Natural killer cell (primary cell): ENCODE results near the gene BNC2. TPM values are rescaled to one million over a fixed set of nuclear protein-coding genes. Genes with fewer than 3 reads are reported as not detected.

Source experiments
- ATAC-seq, 3 donors: fragments of 150-1000 bp in 2 of 3; fragments of 200-7000 bp in 1 of 3; cut with Tn5 transposase; 1 replicate in 1 of 3; 2 replicates in 2 of 3; pipeline ENCODE4 v1.10.0; 2021; ENCODE audit warnings: mild to moderate bottlenecking in 2 of 3, moderate library complexity in 2 of 3
- DNase-seq, 2 donors: peaks; one replicate each; pipeline versions ENCODE4 v3.0.0 to v3.0.0-alpha.2; 2013 to 2021; ENCODE audit warnings: mixed read lengths in 1 of 2
- H3K27ac ChIP-seq: one replicate; pipeline ENCODE4 v1.5.1; 2013; ENCODE audit warnings: mild to moderate bottlenecking, low read length
- H3K27me3 ChIP-seq: one replicate; pipeline ENCODE4 v1.6.1; 2013; ENCODE audit warnings: low read length; ENCODE audit not compliant: control insufficient read depth, insufficient read depth
- H3K36me3 ChIP-seq: one replicate; pipeline ENCODE4 v1.6.1; 2013; ENCODE audit warnings: low read length; ENCODE audit not compliant: control insufficient read depth, insufficient read depth
- H3K4me1 ChIP-seq: one replicate; pipeline ENCODE4 v1.6.1; 2013; ENCODE audit warnings: low read length; ENCODE audit not compliant: control insufficient read depth, insufficient read depth
- H3K4me3 ChIP-seq: one replicate; pipeline ENCODE4 v1.5.1; 2013; ENCODE audit warnings: low read length
- H3K9me3 ChIP-seq: one replicate; pipeline ENCODE4 v1.6.1; 2013; ENCODE audit warnings: low read length; ENCODE audit not compliant: control insufficient read depth, insufficient read depth
- H3K27ac Mint-ChIP-seq, 2 donors: one replicate each; pipeline ENCODE4 v1.8.0; 2022; ENCODE audit warnings: mild to moderate bottlenecking in 2 of 2, mixed read lengths in 2 of 2, moderate library complexity in 1 of 2
- H3K27me3 Mint-ChIP-seq, 2 donors: one replicate each; pipeline ENCODE4 v1.8.0; 2022; ENCODE audit warnings: low read depth in 2 of 2, mixed read lengths in 2 of 2
- H3K36me3 Mint-ChIP-seq: one replicate; pipeline ENCODE4 v1.8.0; 2022; ENCODE audit warnings: mixed read lengths
- H3K4me1 Mint-ChIP-seq, 2 donors: one replicate each; pipeline ENCODE4 v1.8.0; 2022; ENCODE audit warnings: mixed read lengths in 2 of 2
- H3K4me3 Mint-ChIP-seq: one replicate; pipeline ENCODE4 v1.8.0; 2022; ENCODE audit warnings: mild to moderate bottlenecking, moderate library complexity, mixed read lengths
- H3K9me3 Mint-ChIP-seq, 2 donors: one replicate each; pipeline ENCODE4 v1.8.0; 2022; ENCODE audit warnings: mixed read lengths in 2 of 2
- WGBS: methylation state at CpG from one replicate; pipeline ENCODE4 v1.1.7; 2013; ENCODE audit warnings: missing lambda C conversion rate; ENCODE audit not compliant: insufficient coverage; 5-methylcytosine and 5-hydroxymethylcytosine counted together
- intact Hi-C: fragments of 100-400 bp; cut with micrococcal nuclease; formaldehyde crosslinking; loops from one replicate; pipeline ENCODE4 v1.14.2; 2022
- total RNA-seq, 4 donors: library from RNA; stranded (reverse); fragments of 120-200 nt in 1 of 4; gene quantifications; one replicate each; pipeline versions ENCODE4 v1.2.3 to v1.2.4, GENCODE V29; 2013 to 2022
- TF ChIP-seq, protein P1 (sequence below): fragments of 200-600 bp; IDR thresholded peaks from one replicate; pipeline ENCODE4 v1.8.0; 2022; ENCODE audit warnings: antibody characterized with exemption

The BNC2 gene
- total RNA-seq, 3 donors from 2014 or later (not counting 1 experiment from before 2014, with no cell fraction given), result 36.9 to 84.2 (median 66.5) TPM

DNA sequence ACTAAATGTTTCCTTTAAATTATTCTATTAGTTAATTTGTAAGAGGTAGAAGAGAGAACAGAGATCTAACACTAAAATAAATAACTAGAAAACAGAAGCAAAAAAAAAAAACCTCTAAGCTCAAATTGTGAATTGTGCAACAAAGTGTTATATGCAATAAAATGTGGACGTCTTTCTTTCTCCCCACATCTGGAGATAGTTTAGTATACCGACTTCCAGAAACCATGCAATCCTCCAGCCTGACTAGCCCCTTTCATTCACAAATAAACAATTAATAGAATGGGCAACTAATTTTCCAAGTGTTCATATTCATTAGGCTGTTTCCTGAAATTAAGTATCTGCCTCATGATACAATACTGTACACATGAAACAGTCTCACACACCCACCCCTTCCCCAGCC is 258.5 kb downstream of the BNC2 start:
- no peak for ATAC-seq

DNA sequence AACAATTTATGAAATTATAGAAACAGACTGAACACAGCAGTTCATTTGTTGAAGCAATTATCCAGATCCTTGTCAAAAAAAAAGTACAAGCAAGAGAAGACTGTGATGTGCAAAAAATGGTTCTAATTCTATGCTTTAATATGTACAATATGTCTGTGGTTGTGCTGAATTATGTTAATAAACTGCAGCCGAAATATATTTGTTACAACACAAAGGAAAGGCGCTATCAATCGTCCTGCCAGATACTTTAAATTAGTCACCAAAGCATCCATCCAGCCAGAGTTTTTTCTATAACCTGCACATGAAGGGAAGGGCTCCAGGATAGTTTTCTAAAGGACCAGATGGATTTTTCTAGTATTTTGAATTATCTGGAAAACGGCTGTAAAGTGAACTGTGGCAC is 259.5 kb downstream of the BNC2 start:
- Histone ChIP-seq H3K36me3 (no peaks in the 10 kb centered on the region), H3K4me1 (no peaks in the 10 kb centered on the region), H3K27ac (no peak overlapping the region), H3K9me3 (no peaks in the 10 kb centered on the region), H3K27me3 (no peaks in the 10 kb centered on the region), H3K4me3 (no peak overlapping the region)
- H3K9me3 Mint-ChIP-seq, result no peaks in the 10 kb centered on the region
- DNase-seq (no peak), ATAC-seq (no peak)
- H3K27me3 Mint-ChIP-seq, result no peaks in the 10 kb centered on the region
- 88% methylated on average over 3 of the region's 4 CpGs for WGBS
- TF ChIP-seq, protein P1, sequence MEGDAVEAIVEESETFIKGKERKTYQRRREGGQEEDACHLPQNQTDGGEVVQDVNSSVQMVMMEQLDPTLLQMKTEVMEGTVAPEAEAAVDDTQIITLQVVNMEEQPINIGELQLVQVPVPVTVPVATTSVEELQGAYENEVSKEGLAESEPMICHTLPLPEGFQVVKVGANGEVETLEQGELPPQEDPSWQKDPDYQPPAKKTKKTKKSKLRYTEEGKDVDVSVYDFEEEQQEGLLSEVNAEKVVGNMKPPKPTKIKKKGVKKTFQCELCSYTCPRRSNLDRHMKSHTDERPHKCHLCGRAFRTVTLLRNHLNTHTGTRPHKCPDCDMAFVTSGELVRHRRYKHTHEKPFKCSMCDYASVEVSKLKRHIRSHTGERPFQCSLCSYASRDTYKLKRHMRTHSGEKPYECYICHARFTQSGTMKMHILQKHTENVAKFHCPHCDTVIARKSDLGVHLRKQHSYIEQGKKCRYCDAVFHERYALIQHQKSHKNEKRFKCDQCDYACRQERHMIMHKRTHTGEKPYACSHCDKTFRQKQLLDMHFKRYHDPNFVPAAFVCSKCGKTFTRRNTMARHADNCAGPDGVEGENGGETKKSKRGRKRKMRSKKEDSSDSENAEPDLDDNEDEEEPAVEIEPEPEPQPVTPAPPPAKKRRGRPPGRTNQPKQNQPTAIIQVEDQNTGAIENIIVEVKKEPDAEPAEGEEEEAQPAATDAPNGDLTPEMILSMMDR, result no peak
- no peak overlapping the region for H3K27ac Mint-ChIP-seq
- no peaks in the 10 kb centered on the region for H3K36me3 Mint-ChIP-seq
- intact Hi-C loops, result no loop called here
- H3K4me1 Mint-ChIP-seq, result peaks cover 16 to 41% of the 10 kb centered on the region in 2 donors
- no peak overlapping the region for H3K4me3 Mint-ChIP-seq

More for the DNA sequence above, 258.5 kb downstream of the BNC2 start:
- Histone ChIP-seq H3K36me3 (no peaks in the 10 kb centered on the region), H3K9me3 (no peaks in the 10 kb centered on the region), H3K27ac (no peak overlapping the region), H3K4me1 (no peaks in the 10 kb centered on the region), H3K4me3 (no peak overlapping the region), H3K27me3 (no peaks in the 10 kb centered on the region)
- intact Hi-C loops, result no loop called here
- peaks cover 16 to 41% of the 10 kb centered on the region in 2 donors for H3K4me1 Mint-ChIP-seq
- no peak overlapping the region for H3K27ac Mint-ChIP-seq
- WGBS, result 100% methylated on average over 1 of the region's 2 CpGs
- DNase-seq, result no peak
- no peaks in the 10 kb centered on the region for H3K36me3 Mint-ChIP-seq
- no peak overlapping the region for H3K4me3 Mint-ChIP-seq
- no peaks in the 10 kb centered on the region for H3K27me3 Mint-ChIP-seq
- H3K9me3 Mint-ChIP-seq, result no peaks in the 10 kb centered on the region
- TF ChIP-seq, protein P1, result no peak

DNA sequence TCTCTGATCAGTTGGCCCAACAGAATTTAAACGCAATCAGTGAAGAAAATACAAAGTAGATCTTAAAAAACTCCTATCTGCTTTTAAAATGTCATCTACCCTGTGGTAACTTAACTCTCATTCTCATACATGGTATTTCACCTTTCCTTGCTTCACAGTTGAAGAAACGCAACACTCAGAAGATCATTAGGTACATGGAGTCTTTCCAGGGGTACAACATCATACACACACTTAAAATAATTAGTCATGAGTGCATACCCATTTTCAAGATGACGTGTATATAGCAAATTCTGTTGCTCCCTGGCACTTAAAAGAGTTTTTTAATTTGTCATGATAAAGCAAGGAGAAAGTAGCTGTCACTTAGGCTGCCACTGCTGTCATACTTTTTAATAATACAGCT is 259.9 kb downstream of the BNC2 start:
- Mint-ChIP-seq H3K36me3 (no peaks in the 10 kb centered on the region), H3K9me3 (no peaks in the 10 kb centered on the region), H3K27ac (no peak overlapping the region), H3K4me3 (no peak overlapping the region), H3K27me3 (no peaks in the 10 kb centered on the region), H3K4me1 (peaks cover 16 to 42% of the 10 kb centered on the region in 2 donors)
- Histone ChIP-seq H3K4me3 (no peak overlapping the region), H3K9me3 (no peaks in the 10 kb centered on the region), H3K36me3 (no peaks in the 10 kb centered on the region), H3K4me1 (no peaks in the 10 kb centered on the region), H3K27ac (no peak overlapping the region), H3K27me3 (no peaks in the 10 kb centered on the region)
- WGBS, result 44% methylated on average over 2 of the region's 3 CpGs
- ATAC-seq (no peak), DNase-seq (no peak)
- TF ChIP-seq, protein P1, result no peak
- intact Hi-C loops, result no loop called here

DNA sequence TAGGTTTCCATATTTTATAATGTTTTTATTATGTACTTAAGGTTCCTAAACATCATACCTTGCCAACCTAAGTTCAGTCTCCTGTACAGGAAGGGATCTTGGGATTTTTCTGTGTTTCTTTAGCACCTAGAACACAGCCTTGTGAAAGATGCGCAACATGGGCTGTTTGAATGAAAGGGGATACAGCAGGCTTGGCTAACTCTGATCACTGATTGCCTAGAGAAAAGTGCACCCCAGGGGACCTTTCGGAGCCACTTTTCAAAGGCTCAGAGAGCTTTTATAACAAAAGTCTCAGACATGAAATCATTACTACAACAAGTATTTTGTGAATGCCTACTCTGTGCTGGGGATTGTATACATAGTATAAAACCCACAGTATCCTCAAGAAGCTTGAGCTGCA is 261.6 kb downstream of the BNC2 start:
- no peaks in the 10 kb centered on the region for H3K27me3 Mint-ChIP-seq
- H3K36me3 ChIP-seq, result no peaks in the 10 kb centered on the region
- no peak overlapping the region for H3K4me3 ChIP-seq
- no peaks in the 10 kb centered on the region for H3K27me3 ChIP-seq
- intact Hi-C loops, result no loop called here
- no peak overlapping the region for H3K4me3 Mint-ChIP-seq
- peaks cover 21 to 38% of the 10 kb centered on the region in 2 donors for H3K4me1 Mint-ChIP-seq
- no peaks in the 10 kb centered on the region for H3K9me3 Mint-ChIP-seq
- H3K4me1 ChIP-seq, result no peaks in the 10 kb centered on the region
- DNase-seq (no peak), ATAC-seq (no peak)
- 91% methylated on average over 2 of the region's 2 CpGs for WGBS
- TF ChIP-seq, protein P1, result no peak
- no peak overlapping the region for H3K27ac ChIP-seq
- no peak overlapping the region for H3K27ac Mint-ChIP-seq
- no peaks in the 10 kb centered on the region for H3K9me3 ChIP-seq
- no peaks in the 10 kb centered on the region for H3K36me3 Mint-ChIP-seq
